ENCODE results near the gene CDKL2.
A peak's percentile ranks its signal among the peaks of the same experiment; 100 is the strongest.
"Not testable (repeated sequence)": the region's sequence is repeated elsewhere in the genome, so short reads cannot be mapped to it uniquely, and the experiment has no call there.

Gene CDKL2

DNA sequence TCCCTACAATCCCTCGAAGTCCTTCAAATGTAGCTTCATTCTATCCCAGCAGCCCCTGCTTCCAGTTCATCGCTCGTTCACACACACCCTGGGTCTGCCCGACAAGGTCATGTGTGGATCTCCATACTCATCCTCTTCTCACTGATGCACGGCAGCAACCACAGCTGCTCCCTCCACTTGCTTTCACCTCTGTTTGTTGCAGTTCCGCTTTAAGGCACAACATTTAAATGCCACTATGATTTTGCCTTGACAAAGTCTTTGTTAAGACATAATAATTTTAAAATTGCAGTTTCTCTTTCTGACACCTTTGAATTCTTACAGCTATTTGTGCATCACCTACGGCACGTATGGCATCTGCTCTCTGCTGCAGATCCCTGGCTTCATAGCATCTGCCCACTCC lies 72.6 kb downstream of the CDKL2 start:
- DNase-seq (ENCODE audit: insufficient read length, low spot score) = no peak
- FAIRE-seq = no peak

DNA sequence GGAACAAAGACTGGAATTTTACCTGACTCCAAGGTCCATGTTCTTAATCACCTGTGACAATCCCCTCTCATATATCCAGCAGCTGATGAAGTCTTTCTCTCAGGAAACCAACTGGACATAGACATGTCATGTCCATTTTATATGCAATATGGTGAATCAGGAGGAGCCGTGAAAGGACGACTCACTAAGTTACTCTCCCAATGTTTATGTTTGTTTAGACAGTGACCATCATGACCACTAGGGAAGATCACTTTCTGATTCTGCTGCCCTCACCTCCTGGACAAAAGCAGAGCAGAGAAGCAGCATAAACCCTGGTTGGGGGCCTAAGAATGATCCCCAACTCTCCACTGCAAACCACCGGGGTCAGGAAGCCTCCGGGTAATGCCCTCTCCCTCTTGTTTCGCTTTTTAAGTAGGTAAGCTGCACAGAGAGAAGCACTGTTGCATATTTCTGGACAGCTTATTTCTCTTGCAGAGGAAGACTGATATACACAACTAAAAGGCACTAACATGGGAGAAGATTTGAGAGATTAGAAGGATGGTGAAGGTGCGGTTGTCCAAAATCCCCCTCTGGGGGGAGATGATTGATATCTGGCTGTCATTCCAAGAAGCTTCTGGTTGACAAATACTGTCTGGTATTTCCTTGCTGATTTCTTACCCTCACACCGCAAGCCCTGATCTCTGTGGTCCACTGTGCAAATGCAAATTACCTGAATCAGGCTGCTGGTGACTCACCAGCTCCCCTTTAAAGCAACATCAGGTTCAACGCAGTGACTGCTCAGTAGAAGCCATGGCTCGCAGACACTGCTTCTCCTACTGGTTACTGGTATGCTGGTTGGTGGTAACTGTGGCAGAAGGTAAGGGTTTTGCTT lies 74.8 kb downstream of the CDKL2 start, which contains the start of gene ODAPH:
ODAPH (plus strand) TSS at position 773 of the 871 bp plus-strand sequence; CDS start at position 790, 17 bp downstream.
- no peak for FAIRE-seq
- peak; percentile 38 for DNase-seq (ENCODE audit: insufficient read length, low spot score)

DNA sequence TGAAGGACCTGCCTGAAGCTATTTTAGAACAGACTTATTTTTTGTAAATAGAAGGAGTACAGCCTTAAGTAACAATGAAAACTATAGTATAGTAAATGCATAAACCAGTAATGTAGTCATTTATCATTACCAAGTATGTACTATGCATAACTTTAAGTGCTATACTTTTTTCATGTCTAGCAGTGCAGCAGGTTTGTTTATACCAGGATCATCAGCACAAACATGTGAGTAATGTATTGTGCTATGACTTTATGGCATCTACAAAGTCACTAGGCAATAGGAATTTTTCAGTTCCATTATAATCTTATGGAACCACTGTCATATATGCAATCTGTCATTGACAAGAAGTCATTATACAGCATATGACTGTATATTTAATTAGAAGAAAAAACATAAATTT lies 77.9 kb downstream of the CDKL2 start:
- DNase-seq (ENCODE audit: insufficient read length, low spot score) = no peak
- FAIRE-seq = no peak

DNA sequence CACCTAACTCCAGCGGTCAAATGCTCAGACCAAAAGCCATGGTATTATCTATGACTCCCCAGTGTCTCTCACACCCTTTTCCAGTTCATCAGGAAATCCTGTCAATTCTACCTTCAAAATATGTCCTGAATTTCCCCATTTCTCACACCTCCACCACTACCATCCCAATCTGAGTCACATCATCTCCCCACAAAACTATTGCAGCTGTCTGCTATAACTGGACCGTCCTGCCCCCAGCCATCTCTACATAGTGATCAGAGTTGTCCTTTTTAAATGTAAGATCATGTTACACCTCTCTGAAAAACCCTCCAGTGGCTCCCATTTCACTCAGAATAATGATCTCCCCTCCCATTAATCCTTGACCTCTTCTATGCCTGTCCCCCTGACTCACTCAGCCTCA lies 81.3 kb downstream of the CDKL2 start:
- no peak for FAIRE-seq
- no peak for DNase-seq (ENCODE audit: insufficient read length, low spot score)

DNA sequence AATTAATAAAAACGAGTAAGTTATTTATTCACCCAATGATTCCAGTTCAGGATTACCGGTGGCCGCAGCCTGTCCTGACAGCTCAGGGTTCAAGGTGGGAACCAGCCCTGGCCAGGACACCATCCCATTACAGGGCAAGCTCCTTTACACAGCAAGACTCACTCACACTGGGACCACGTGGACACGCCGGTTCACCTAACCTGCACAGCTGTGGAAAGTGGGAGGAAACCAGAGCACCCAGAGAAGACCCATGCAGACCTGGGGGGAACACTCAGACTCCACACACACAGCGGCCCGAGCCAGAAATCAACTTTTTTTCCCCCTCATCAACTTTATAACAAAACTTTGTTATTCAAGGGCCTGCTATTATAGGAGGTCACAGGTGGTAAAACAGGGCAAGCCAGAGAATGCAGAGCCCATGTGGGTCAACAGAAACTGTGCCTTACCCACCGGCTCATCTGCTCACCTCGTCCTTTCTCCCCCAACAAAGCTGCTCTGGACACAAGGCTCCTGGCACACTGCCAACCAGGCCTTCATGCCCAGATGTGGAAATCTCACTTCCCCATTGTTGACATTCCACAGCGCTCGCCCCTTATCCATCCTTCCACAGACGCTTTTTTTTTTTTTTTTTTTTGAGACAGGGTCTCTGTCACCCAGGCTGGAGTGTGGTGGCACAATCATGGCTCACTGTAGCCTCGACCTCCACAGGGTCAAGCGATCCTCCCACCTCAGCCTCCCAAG lies 82.5 kb downstream of the CDKL2 start:
- FAIRE-seq (no peak), DNase-seq (ENCODE audit: insufficient read length, low spot score) (no peak)

DNA sequence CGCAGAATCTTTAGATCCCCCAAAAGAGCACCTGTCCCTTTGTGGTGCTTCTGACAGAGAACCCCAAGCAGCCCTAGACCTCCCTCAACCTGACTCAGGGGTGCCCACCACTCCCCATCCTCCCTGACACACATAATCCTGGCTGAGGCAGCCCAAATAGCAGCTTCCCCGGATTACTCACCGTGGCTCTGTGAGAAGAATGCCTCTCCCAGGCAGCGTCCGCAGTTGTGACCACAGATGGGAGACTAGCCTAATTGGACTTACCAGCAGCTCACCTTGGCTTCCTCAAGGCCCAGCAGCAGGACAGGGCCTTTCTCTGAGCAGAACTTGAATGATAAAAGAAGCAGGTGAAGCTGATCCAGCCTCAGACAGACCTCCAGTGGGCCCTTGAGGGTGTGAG lies 84.8 kb downstream of the CDKL2 start:
- DNase-seq (ENCODE audit: insufficient read length, low spot score) = no peak
- FAIRE-seq = no peak

DNA sequence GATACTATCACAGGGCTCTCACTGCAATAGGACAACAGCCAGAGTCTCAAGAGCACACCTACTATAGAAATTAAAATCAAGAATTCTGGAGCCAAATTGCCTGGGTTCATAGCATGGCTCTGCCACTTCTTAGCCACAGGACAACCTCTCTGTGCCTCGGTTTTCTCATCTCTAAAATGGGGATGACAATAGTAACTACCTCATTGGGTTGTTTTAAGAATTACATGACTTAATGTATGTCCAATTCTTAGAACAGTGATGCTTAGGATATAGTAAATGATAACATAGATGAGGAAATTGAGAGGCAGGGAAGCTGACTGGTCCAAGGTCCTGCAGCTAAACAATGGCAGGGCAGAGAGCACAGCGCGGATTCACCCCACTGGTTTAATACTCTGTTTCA lies 85.5 kb downstream of the CDKL2 start:
- DNase-seq (ENCODE audit: insufficient read length, low spot score) = no peak
- no peak for FAIRE-seq

DNA sequence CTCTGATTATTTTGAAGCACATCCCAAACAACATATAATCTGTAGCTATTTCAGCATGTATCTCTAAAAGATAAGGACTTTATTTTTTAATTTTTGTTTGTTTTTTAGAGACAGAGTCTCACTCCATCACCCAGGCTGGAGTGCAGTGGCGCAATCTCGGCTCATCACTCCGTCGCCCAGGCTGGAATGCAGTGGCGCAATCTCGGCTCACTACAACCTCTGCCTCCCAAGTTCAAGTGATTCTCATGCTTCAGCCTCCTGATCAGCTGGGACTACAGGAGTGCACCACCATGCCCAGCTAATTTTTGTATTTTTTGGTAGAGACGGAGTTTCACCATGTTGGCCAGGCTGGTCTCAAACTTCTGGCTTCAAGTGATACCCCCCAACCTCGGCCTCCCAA lies 86.1 kb downstream of the CDKL2 start:
- FAIRE-seq; DNase-seq (ENCODE audit: insufficient read length, low spot score): not testable (repeated sequence)

DNA sequence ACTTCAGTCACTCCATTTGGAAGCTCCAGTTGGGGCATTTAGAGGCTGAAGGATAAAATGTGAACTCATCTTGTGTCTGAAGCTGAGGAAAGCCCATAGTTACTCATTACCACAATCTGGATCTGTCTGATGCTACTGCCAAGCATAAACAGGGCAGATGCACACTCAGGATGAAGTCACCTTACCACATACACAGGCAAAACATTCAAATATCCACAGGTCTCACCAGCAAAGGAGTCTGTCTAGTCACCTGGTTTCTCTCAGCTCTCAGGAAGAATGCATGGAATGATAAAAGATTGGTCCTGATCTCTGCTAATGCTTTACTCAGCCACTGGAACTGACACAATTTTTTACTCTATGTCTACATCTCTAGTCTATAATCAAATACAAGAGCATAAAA lies 87.5 kb downstream of the CDKL2 start:
- FAIRE-seq (no peak), DNase-seq (ENCODE audit: insufficient read length, low spot score) (no peak)

DNA sequence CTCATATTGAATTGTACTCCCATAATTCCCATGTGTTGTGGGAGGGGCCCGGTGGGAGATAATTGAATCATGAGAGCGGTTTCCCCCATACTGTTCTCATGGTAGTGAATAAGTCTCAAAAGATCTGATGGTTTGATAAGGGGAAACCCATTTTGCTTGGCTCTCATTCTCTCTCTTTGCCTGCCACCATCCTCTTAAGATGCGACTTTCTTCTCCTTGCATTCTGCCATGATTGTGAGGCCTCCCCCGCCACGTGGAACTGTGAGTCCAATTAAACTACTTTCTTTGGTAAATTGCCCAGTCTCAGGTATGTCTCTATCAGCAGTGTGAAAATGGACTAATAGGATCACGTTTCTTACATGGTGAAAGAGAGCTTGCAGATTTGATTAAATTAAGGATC lies 93.0 kb downstream of the CDKL2 start:
- not testable (repeated sequence) for DNase-seq (ENCODE audit: insufficient read length, low spot score); FAIRE-seq

DNA sequence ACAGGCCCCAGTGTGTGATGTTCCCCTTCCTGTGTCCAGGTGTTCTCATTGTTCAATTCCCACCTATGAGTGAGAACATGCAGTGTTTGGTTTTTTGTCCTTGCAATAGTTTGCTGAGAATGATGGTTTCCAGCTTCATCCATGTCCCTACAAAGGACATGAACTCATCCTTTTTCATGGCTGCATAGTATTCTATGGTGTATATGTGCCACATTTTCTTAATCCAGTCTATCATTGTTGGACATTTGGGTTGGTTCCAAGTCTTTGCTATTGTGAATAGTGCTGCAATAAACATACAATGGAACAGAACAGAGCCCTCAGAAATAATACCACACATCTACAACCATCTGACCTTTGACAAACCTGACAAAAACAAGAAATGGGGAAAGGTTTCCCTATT lies 96.4 kb downstream of the CDKL2 start:
- not testable (repeated sequence) for FAIRE-seq

DNA sequence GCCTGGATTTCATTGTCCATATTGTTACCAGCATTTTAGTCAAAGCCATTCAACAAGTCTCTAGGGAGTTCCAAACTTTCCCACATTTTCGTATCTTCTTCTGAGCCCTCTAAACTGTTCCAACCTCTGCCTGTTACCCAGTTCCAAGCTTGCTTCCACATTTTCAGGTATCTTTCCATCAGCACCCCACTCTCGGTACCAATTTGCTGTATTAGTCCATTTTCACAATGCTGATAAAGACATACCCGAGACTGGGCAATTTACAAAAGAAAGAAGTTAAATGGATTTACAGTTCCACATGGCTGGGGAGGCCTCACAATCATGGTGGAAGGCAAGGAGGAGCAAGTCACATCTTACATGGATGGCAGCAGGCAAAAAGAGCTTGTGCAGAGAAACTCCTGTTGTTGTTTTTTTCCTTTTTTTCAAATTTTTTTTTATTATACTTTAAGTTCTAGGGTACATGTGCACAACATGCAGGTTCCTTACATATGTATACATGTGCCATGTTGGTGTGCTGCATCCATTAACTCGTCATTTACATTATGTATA lies 96.9 kb downstream of the CDKL2 start:
- not testable (repeated sequence) for DNase-seq (ENCODE audit: insufficient read length, low spot score); FAIRE-seq

More for the DNA sequence above, 96.4 kb downstream of the CDKL2 start:
- not testable (repeated sequence) for DNase-seq (ENCODE audit: insufficient read length, low spot score)

DNA sequence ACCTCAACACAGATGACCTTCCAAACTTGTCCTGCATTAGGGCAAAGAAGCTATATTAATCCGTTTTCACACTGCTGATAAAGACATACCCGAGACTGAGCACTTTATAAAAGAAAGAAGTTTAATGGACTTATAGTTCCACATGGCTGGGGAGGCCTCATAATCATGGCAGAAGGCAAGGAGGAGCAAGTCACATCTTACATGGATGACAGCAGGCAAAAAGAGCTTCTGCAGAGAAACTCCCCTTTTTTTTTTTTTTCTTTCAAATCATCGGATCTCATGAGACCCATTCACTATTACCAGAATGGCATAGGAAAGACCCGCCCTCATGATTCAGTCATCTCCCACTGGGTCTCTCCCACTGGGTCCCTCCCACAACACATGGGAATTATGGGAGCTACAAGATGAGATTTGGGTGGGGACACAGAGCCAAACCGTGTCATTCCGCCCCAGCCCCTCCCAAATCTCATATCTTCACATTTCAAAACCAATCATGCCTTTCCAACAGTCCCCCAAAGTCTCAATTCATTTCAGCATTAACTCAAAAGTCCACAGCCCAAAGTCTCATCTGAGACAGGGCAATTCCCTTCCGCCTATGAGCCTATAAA lies 98.7 kb downstream of the CDKL2 start:
- not testable (repeated sequence) for DNase-seq (ENCODE audit: insufficient read length, low spot score); FAIRE-seq

DNA sequence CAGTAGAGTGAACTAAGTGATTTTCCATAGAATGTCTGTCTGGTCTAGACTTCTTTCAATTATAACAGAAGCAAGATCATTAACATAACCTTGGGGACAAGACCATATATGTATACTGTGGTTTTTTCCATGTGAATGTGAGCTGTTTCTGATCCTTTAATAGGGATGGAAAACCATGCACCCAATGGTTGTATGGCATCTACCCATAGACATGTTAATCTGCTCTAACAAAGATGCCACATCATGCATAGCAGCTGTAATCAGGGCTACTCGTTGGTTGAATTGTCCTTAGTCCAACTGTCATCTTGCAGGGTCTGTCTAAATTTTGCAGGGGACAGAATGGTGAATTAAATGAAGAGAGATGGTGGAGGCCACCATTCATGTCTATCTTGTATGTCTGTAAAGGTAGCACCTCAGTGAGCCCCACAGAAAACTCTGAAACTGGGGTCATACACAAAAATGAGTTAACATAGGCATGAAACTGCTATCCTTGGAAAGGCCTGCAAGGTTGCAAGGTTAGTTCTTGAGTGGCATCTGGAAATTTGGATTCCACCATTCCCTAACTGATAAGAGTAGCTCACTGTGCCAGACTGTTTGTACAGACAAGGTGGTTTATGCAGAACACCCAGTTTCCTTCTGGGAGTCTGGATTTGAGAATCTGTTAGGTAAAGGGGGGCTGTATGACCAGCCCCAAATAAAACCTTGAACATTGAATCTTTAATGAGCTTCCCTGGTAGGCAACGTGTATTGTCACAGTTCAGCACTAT lies 99.6 kb downstream of the CDKL2 start:
- FAIRE-seq (no peak), DNase-seq (ENCODE audit: insufficient read length, low spot score) (no peak)
